ENCODE data around the gene SMIM1.

SMIM1 gene

GRCh38 chr1:3727825-3728776 lies 44.4 kb upstream of the SMIM1 start:
- in situ Hi-C loops (cut with HindIII; ENCODE audit: low sequenced_read_pairs), result no loop called here
- no peak overlapping the region for H3K4me3 ChIP-seq (ENCODE audit: low read depth, low read length)
- no peak for DNase-seq (ENCODE audit: low read depth, low spot score)
- TF ChIP-seq CTCF (IDR thresholded peaks at IDR 0.05; ENCODE audit: low read depth, low read length), result no peak

GRCh38 chr1:3729594-3730542 lies 42.7 kb upstream of the SMIM1 start:
- no peak for TF ChIP-seq CTCF (IDR thresholded peaks at IDR 0.05; ENCODE audit: low read depth, low read length)

GRCh38 chr1:3730543-3731247 lies 41.9 kb upstream of the SMIM1 start:
- no peak overlapping the region for H3K4me3 ChIP-seq (ENCODE audit: low read depth, low read length)
- no peak for DNase-seq (ENCODE audit: low read depth, low spot score)
- in situ Hi-C loops (cut with HindIII; ENCODE audit: low sequenced_read_pairs), result no loop called here
- no peak for TF ChIP-seq CTCF (IDR thresholded peaks at IDR 0.05; ENCODE audit: low read depth, low read length)

More at GRCh38 chr1:3729594-3730542, 42.7 kb upstream of the SMIM1 start:
- DNase-seq (ENCODE audit: low read depth, low spot score), result no peak
- H3K4me3 ChIP-seq (ENCODE audit: low read depth, low read length), result no peak overlapping the region
- in situ Hi-C loops (cut with HindIII; ENCODE audit: low sequenced_read_pairs), result no loop called here

GRCh38 chr1:3731583-3732433 lies 40.7 kb upstream of the SMIM1 start:
- in situ Hi-C loops (cut with HindIII; ENCODE audit: low sequenced_read_pairs), result no loop called here
- DNase-seq (ENCODE audit: low read depth, low spot score), result no peak
- no peak for TF ChIP-seq CTCF (IDR thresholded peaks at IDR 0.05; ENCODE audit: low read depth, low read length)
- no peak overlapping the region for H3K4me3 ChIP-seq (ENCODE audit: low read depth, low read length)

- in situ Hi-C loops (cut with HindIII; ENCODE audit: low sequenced_read_pairs), result no loop called here
- no peak for DNase-seq (ENCODE audit: low read depth, low spot score)
- TF ChIP-seq CTCF (IDR thresholded peaks at IDR 0.05; ENCODE audit: low read depth, low read length), result no peak
- H3K4me3 ChIP-seq (ENCODE audit: low read depth, low read length), result no peak overlapping the region
Measured at GRCh38 chr1:3732434-3733093, 40.0 kb upstream of the SMIM1 start.
